ENCODE results near the gene MYL11.
"Not testable (repeated sequence)": the region's sequence is repeated elsewhere in the genome, so short reads cannot be mapped to it uniquely, and the experiment has no call there.

The MYL11 gene, protein sequence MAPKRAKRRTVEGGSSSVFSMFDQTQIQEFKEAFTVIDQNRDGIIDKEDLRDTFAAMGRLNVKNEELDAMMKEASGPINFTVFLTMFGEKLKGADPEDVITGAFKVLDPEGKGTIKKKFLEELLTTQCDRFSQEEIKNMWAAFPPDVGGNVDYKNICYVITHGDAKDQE
- total RNA-seq, result 0.07 to 0.58 (median 0.16) reads per million in 3 experiments

DNA sequence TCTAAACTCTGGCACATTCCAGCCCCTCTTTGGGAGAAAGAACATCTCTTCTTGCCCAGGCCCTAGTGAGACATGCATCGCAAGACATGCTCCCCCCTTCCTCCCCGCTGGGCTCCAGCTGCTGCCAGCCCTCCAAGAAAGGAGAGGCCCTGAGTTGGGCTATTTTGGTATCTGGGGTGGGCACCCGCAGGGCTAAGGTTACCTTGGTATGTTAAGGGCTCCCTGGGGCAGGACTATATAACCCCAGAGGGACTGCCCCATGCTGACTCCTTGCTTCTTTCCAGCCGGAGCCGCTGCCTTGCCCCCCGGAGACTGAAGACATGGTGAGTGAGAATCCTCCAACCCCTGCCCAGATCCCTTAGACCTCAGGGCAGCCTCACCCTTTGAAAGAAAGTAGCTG is at the start of gene MYL11:
Gene MYL11, plus strand, starts transcription at position 265 of the 400 bp plus-strand sequence. Its CDS starts 56 bp downstream, at position 321.
- no peak for DNase-seq

- peak; percentile 85 for DNase-seq
These were observed 40.1 kb upstream of the MYL11 start for GRCh38 chr16:30334473-30334989.

DNA sequence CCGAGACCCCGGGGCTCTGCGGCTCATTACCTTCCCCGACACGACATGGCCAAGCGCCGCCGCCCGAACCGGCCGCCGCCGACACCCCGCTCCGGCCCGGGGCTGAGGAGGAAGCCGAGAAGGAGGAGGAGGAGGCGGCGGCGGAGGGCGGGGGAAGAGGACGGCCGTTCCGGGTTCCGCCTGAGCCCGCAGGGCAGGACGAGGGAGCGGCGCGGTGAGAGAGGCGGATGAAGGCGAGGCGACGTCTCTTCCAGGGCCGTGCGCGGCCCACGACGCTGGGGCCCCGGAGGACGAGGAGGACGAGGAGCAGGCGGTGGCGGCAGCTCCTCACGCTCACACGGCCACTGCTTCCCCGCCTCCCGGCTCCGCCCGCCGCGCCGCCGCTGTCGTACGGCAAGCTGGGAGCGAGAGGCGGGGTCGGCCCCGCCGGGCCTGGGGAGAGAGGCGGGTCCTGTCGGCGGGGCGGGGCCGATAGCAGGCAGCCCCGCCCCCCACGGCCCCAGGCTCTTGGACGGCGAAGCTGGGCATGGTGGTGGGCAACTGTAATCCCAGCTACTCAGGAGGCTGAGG is 39.5 kb upstream of the MYL11 start:
- DNase-seq, result peak; percentile 82

GRCh38 chr16:30335598-30336474 is 38.8 kb upstream of the MYL11 start:
- DNase-seq, result no peak

GRCh38 chr16:30337964-30338357 is 36.6 kb upstream of the MYL11 start:
- DNase-seq, result not testable (repeated sequence)

GRCh38 chr16:30338715-30339114 is 35.9 kb upstream of the MYL11 start:
- not testable (repeated sequence) for DNase-seq

DNA sequence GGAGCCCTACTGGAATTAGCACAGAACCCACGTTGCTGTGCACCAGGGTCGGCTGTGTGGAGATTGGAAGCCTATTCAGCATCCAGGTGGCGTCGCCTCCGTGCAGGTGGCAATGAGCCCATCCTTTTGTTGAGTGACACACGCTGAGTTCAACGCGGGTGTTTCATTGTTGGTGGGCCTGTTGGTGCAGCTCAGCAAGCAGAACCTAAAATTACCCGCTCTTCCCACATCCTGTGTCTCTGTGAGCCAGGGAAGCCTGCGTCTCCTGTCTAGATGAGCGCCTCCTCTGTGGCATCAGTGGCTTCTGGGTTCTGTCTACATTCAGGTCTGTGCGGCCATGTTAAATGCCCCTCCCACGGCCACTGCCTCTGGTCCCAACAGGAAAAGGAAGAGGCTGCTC is 34.0 kb upstream of the MYL11 start:
- DNase-seq, result no peak

GRCh38 chr16:30341971-30342370 is 32.6 kb upstream of the MYL11 start:
- not testable (repeated sequence) for DNase-seq

DNA sequence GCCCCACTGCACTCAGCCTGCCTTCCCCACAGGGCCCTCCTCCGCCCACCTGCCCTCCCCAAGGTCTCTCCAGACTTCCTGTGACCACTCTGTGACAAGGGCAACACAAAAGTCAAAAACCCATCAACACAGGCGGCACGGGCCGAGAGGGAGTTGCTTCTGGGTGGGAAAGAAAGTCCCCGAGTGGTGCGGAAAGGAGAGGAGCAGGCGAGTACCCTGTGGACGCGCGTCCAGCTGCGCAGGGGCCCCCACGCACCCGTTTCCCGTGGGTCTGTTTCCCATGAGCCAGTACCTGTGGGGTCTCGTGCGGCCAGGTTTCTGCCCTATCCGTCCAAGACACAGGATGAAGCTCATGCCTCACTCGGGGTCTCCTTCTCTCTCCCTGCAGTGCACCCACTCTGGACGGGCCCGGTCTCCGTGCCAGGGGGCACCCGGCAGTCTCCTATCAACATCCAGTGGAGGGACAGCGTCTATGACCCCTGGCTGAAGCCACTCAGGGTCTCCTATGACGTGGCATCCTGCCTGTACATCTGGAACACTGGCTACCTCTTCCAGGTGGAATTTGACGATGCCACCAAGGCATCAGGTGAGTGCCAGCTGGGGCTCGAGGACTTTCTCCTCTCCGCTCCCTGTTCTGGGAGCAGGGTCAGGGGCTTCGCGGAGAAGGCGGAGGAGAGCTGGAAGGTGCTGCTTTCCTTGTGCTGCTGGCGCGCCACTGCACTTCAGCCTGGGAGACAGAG is 31.7 kb upstream of the MYL11 start:
- DNase-seq, result no peak

DNA sequence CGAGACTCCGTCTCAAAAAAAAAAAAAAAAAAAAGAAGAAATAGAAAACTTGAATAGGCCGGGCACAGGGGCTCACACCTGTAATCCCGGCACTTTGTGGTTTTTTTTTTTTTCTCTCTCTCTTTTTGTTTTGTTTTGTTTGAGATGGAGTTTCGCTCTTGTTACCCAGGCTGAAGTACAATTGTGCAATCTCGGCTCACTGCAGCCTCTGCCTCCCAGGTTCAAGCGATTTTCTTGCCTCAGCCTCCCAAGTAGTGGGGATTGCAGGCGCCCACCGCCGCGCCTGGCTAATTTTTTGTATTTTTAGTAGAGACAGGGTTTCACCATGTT is 31.1 kb upstream of the MYL11 start:
- DNase-seq, result not testable (repeated sequence)

DNA sequence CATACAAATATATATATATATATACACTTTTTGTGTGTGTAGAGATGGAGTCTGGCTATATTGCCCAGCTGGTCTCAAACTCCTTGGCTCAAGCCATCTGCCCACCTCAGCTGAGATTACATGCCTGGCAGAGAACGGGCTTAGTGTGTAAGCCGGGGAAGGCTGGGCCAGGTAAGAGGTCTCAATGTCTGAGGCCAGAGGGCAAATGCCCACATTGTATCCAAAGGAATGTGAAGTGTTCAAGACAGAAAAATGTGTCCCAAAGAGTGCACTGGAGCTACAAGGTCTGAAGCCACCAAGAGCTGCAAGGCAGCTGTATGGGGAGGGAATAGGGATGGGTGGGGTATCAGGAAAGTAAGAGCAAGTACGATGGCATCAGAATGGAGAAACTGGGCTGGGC is 28.3 kb upstream of the MYL11 start:
- no peak for DNase-seq

- no peak for DNase-seq
These were observed 26.5 kb upstream of the MYL11 start for GRCh38 chr16:30348113-30348512.

DNA sequence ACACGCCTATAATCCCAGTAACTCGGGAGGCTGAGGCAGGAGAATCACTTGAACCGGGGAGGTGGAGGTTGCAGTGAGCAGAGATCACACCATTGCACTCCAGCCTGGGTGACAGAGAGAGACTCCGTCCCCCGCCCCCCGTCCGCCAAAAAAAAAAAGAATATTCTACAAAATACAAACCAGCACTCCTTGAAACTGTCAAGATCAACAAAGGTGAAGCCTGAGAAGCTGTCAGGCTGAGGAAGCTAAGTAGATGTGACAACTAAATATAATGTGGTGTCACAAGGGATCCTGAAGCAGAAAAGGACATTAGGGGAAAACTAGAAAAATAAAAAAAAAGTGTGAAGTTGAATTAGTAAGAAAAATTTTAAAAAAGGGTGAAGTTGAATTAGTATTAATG is 25.7 kb upstream of the MYL11 start:
- no peak for DNase-seq

DNA sequence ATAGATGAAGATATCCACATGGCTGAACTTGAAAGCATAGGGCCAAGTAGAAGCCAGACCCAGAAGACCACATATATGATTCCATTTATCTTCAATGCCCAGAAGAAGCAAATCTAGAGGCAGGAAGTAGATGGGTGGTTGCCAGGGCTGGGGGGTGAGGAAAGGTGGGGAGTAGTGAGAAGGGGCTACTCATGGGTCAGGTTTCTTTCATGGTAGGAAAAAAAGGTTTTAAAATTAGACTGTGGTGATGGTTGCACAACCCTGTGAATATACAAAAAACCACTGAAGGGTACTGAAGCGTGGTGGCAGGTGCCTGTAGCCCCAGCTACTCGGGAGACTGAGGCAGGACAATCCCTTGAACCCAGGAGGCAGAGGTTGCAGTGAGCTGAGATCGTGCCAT is 24.9 kb upstream of the MYL11 start:
- DNase-seq, result no peak

DNA sequence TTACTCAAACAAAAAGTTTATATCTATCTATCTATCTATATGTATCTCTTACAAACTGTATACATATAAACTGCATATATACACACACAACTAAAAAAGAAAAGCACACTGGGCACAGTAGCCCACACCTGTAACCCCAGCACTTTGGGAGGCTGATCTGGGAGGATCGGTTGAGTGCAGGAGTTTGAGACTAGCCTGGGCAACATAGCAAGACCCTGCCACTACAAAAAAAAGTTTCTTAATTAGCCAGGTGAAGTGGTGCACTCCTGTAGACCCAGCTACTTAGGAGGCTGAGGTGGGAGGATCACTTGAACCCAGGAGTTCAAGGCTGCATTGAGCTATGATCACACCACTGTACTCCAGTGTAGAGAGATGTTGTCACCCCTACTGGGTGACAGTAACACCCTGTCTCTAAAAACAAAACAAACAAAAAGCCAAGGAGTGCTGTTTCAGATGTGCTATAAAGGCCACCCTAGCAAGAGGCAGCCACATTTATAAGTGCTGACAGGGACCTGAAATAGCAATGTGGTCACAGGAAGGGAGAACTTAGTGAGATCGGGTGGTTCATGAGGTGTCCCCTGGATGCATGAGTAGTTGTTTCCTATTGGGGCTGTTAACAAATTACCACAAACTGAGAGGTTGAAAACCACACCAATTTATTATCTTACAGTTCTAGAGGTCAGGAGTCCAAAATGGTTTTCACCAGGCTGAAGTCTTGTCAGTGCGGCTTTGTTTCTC is 24.3 kb upstream of the MYL11 start:
- no peak for DNase-seq

GRCh38 chr16:30351001-30351441 is 23.6 kb upstream of the MYL11 start:
- no peak for DNase-seq

- DNase-seq, result no peak
These were observed 22.8 kb upstream of the MYL11 start for GRCh38 chr16:30351586-30352419.

GRCh38 chr16:30352488-30353401 is 21.9 kb upstream of the MYL11 start:
- no peak for DNase-seq

DNA sequence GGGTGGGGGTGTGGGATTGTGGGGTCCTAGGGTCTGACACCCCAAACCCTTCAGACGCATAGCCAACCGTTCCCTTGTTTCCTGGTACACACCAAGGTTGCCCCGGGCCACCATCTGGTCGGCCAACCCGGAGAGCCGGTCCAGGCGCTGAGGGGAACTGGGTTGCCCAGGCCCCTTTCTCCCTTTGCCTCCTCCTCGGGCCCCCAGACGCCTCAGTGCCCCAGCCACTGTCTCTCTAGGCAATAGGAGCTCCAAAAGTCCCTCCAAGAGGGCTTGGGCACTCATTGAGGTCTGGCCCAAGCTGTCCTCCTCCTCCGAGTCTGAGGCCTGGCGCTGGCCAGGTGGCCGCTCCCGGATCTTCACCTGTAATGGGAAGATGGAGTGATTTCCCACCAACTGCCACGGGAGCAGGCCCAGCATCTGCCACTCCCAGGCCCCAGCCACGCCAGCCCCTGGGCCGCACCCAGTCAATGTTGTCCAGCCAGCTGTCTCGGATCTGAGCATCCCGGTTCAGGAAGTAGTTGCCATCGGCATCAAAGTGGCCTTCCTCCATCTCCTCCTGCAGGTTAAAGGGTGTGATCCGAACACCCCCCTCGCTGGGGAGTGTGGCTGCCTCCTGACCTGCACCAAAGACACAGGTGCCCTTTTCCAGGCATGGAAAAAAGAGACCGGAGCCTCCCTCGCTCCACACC is 21.0 kb upstream of the MYL11 start:
- no peak for DNase-seq

Measured in central memory CD4-positive, alpha-beta T cell (primary cell).